Thyroid gland (tissue), 4 donors: ENCODE data around the gene SND1. TPM values are rescaled to one million over a fixed set of nuclear protein-coding genes. Genes with fewer than 3 reads are reported as not detected.

Experiments
- DNase-seq, 2 donors: peaks; one replicate each; pipeline ENCODE4 v3.0.0-alpha.2; 2019
- H3K27ac ChIP-seq, 3 donors: fragments of 200-600 bp; sonication (generic); 1 replicate in 2 of 3; 2 replicates in 1 of 3; pipeline ENCODE4 v1.5.1; 2016 to 2019; ENCODE audit warnings: mild to moderate bottlenecking in 1 of 3, moderate library complexity in 1 of 3
- H3K27me3 ChIP-seq: fragments of 200-600 bp; sonication (generic); one replicate; pipeline ENCODE4 v1.5.1; 2019
- H3K36me3 ChIP-seq, 2 donors: fragments of 200-600 bp; sonication (generic); one replicate each; pipeline ENCODE4 v1.5.1; 2016 to 2019
- H3K4me1 ChIP-seq, 2 donors: fragments of 200-600 bp; sonication (generic); one replicate each; pipeline ENCODE4 v1.5.1; 2017 to 2019
- H3K4me3 ChIP-seq, 3 donors: fragments of 200-600 bp; sonication (generic); replicated peaks in 1 of 3; 1 replicate in 2 of 3; 2 replicates in 1 of 3; pipeline ENCODE4 v1.5.1; 2016; ENCODE audit warnings: mild to moderate bottlenecking in 1 of 3
- H3K9me3 ChIP-seq: fragments of 200-600 bp; sonication (generic); one replicate; pipeline ENCODE4 v1.5.1; 2017
- CTCF ChIP-seq, 6 experiments: fragments of 200-600 bp in 3 of 6; fragments of 450-650 bp in 3 of 6; sonication (generic) in 3 of 6; IDR thresholded peaks; one replicate each; pipeline ENCODE4 v1.5.1; 2016 to 2019; ENCODE audit warnings: antibody characterized with exemption in 6 of 6, mild to moderate bottlenecking in 2 of 6, inconsistent platforms in 1 of 6, moderate library complexity in 1 of 6
- POLR2A ChIP-seq, 2 donors: fragments of 450-650 bp; IDR thresholded peaks; one replicate each; pipeline ENCODE4 v1.6.1; 2017; ENCODE audit warnings: antibody characterized with exemption in 2 of 2, mild to moderate bottlenecking in 2 of 2, moderate library complexity in 1 of 2
- WGBS, 2 donors: methylation state at CpG; one replicate each; pipeline ENCODE4 v1.1.5; 2017; 5-methylcytosine and 5-hydroxymethylcytosine counted together
- intact Hi-C: fragments of 100-400 bp; cut with DNase I; formaldehyde crosslinking; loops from one replicate; pipeline ENCODE4 v1.15.1; 2023
- total RNA-seq, 4 donors: library from RNA; depleted of rRNA; stranded (reverse); fragments of >200 nt; gene quantifications; one replicate each; pipeline ENCODE4 v1.2.3, GENCODE V29; 2016

Gene SND1
- total RNA-seq, 4 donors from 2014 or later = 126 to 167 (median 144) TPM

- Histone ChIP-seq H3K27me3 (no peaks in the 10 kb centered on the region), H3K36me3 (peaks cover 32 to 39% of the 10 kb centered on the region in 2 donors), H3K27ac (no peak overlapping the region), H3K4me3 (no peak overlapping the region), H3K9me3 (no peaks in the 10 kb centered on the region), H3K4me1 (peaks cover 0 to 5% of the 10 kb centered on the region in 2 donors)
- no peak for DNase-seq
- TF ChIP-seq POLR2A (IDR thresholded peaks at IDR 0.05) = no peak
- TF ChIP-seq CTCF (IDR thresholded peaks at IDR 0.05) = no peak
- intact Hi-C loops = no loop called here
Observed at GRCh38 chr7:127706766-127707165, 54.8 kb downstream of the SND1 start.

GRCh38 chr7:127708201-127708600 is 56.2 kb downstream of the SND1 start:
- H3K27me3 ChIP-seq = no peaks in the 10 kb centered on the region
- no peak overlapping the region for H3K4me3 ChIP-seq
- peaks cover 22 to 29% of the 10 kb centered on the region in 2 donors for H3K36me3 ChIP-seq
- H3K9me3 ChIP-seq = no peaks in the 10 kb centered on the region
- H3K27ac ChIP-seq = no peak overlapping the region
- intact Hi-C loops = no loop called here
- H3K4me1 ChIP-seq = peaks cover 0 to 5% of the 10 kb centered on the region in 2 donors
- DNase-seq = no peak
- TF ChIP-seq CTCF (IDR thresholded peaks at IDR 0.05) = no peak
- no peak for TF ChIP-seq POLR2A (IDR thresholded peaks at IDR 0.05)
- WGBS, 2 donors = 80 to 94% methylated on average over 1 of the region's 1 CpG

GRCh38 chr7:127708788-127709187 is 56.8 kb downstream of the SND1 start:
- Histone ChIP-seq H3K4me3 (no peak overlapping the region), H3K4me1 (peaks cover 0 to 5% of the 10 kb centered on the region in 2 donors), H3K9me3 (no peaks in the 10 kb centered on the region), H3K27ac (no peak overlapping the region), H3K36me3 (peaks cover 18 to 25% of the 10 kb centered on the region in 2 donors), H3K27me3 (no peaks in the 10 kb centered on the region)
- peak; percentile 47 to 86 (median 70) for TF ChIP-seq CTCF (IDR thresholded peaks at IDR 0.05)
- TF ChIP-seq POLR2A (IDR thresholded peaks at IDR 0.05) = no peak
- peak; percentile 80 for DNase-seq
- intact Hi-C loops = no loop called here
- WGBS, 2 donors = 100% methylated on average over 1 of the region's 1 CpG

- no peak for TF ChIP-seq CTCF (IDR thresholded peaks at IDR 0.05)
Observed at GRCh38 chr7:127710635-127711034, 58.6 kb downstream of the SND1 start.

GRCh38 chr7:127711872-127712271 is 59.9 kb downstream of the SND1 start:
- no peaks in the 10 kb centered on the region for H3K9me3 ChIP-seq
- peaks cover 4 to 7% of the 10 kb centered on the region in 2 donors for H3K4me1 ChIP-seq
- H3K27ac ChIP-seq = no peak overlapping the region
- DNase-seq = no peak
- no peak overlapping the region for H3K4me3 ChIP-seq
- peaks cover 3 to 8% of the 10 kb centered on the region in 2 donors for H3K36me3 ChIP-seq
- 93 to 98% methylated on average over 4 of the region's 4 CpGs for WGBS, 2 donors
- TF ChIP-seq POLR2A (IDR thresholded peaks at IDR 0.05) (no peak), CTCF (IDR thresholded peaks at IDR 0.05) (no peak)
- intact Hi-C loops = loop anchor here (2.0 kb wide), 1 partner anchor 497 kb away; no protein-coding TSS in a partner anchor
- H3K27me3 ChIP-seq = no peaks in the 10 kb centered on the region

More at GRCh38 chr7:127710635-127711034, 58.6 kb downstream of the SND1 start:
- H3K27ac ChIP-seq = no peak overlapping the region
- 96 to 100% methylated on average over 1 of the region's 1 CpG for WGBS, 2 donors
- no peaks in the 10 kb centered on the region for H3K27me3 ChIP-seq
- intact Hi-C loops = loop anchor here (2.0 kb wide), 1 partner anchor 498 kb away; no protein-coding TSS in a partner anchor
- no peak for DNase-seq
- H3K4me3 ChIP-seq = no peak overlapping the region
- peaks cover 0 to 5% of the 10 kb centered on the region in 2 donors for H3K4me1 ChIP-seq
- H3K36me3 ChIP-seq = peaks cover 6 to 8% of the 10 kb centered on the region in 2 donors
- H3K9me3 ChIP-seq = no peaks in the 10 kb centered on the region
